BJ (cell line): ENCODE measurements around the gene KRT36. TPM values are rescaled to one million over a fixed set of nuclear protein-coding genes. Genes with fewer than 3 reads are reported as not detected.

Experiments used
- CTCF ChIA-PET: fragments of 350-600 bp; formaldehyde crosslinking; extraction: SDS; loops from one replicate; lab custom pipeline; 2021; ENCODE audit warnings: antibody characterized with exemption, inconsistent platforms; lab: Yijun Ruan, JAX
- POLR2A ChIA-PET: fragments of 300-600 bp; sonication (Branson Sonifier 250); formaldehyde crosslinking; extraction: SDS; loops from one replicate; lab custom pipeline; 2021; ENCODE audit warnings: antibody characterized with exemption; lab: Charles Lee
- DNase-seq: peaks from one replicate; pipeline ENCODE4 v3.0.0-alpha.2; 2011; ENCODE audit warnings: low read depth
- H3K27me3 ChIP-seq: 2 replicates; pipeline ENCODE4 v1.6.0; 2011; ENCODE audit warnings: low read length; ENCODE audit not compliant: control insufficient read depth, insufficient read depth
- H3K36me3 ChIP-seq: 2 replicates; pipeline ENCODE4 v1.5.1; 2011; ENCODE audit warnings: low read length; ENCODE audit not compliant: control insufficient read depth, insufficient read depth
- H3K4me3 ChIP-seq: 2 replicates; pipeline ENCODE4 v1.5.1; 2011; ENCODE audit warnings: low read depth, mild to moderate bottlenecking, control low read depth, low read length
- CTCF ChIP-seq: IDR thresholded peaks from 2 replicates; pipeline ENCODE4 v1.5.1; 2011; ENCODE audit warnings: low read depth, mild to moderate bottlenecking, control low read depth, inconsistent platforms, low read length, moderate library complexity; ENCODE audit not compliant: insufficient read depth
- polyA plus RNA-seq: library from polyadenylated mRNA; depleted of rRNA; stranded (reverse); fragments of >200 nt; gene quantifications from 2 replicates; pipeline ENCODE4 v1.2.3, GENCODE V29; 2011

The KRT36 gene
- polyA plus RNA-seq, 1 experiment: 0.04 TPM

DNA sequence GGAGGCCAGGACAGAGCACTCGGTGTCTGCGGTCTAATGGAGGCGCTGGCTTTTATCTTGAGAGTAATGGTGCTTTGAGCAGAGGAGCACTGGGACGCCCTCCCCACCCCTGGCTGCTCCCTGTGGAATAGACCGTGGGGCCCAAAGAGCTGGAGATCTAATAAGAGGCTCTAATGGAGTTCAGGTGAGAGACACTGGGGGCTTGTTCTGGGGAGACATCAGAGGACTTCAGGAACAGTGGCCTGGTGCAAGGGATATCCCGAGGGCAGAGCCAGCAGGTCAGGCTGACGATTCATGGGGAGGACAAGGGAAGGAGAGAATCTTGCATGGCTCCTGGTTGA is 47.9 kb upstream of the KRT36 start:
- Histone ChIP-seq H3K36me3 (no peaks in the 10 kb centered on the region), H3K4me3 (no peak overlapping the region), H3K27me3 (no peaks in the 10 kb centered on the region)
- ChIA-PET CTCF (interaction anchor here (1.0 to 1.7 kb wide), 4 partner anchors 12 to 125 kb away, joined by 3 to 9 read pairs (median 4); no protein-coding TSS in a partner anchor), POLR2A (no interaction called here)
- no peak for TF ChIP-seq CTCF
- DNase-seq: no peak

DNA sequence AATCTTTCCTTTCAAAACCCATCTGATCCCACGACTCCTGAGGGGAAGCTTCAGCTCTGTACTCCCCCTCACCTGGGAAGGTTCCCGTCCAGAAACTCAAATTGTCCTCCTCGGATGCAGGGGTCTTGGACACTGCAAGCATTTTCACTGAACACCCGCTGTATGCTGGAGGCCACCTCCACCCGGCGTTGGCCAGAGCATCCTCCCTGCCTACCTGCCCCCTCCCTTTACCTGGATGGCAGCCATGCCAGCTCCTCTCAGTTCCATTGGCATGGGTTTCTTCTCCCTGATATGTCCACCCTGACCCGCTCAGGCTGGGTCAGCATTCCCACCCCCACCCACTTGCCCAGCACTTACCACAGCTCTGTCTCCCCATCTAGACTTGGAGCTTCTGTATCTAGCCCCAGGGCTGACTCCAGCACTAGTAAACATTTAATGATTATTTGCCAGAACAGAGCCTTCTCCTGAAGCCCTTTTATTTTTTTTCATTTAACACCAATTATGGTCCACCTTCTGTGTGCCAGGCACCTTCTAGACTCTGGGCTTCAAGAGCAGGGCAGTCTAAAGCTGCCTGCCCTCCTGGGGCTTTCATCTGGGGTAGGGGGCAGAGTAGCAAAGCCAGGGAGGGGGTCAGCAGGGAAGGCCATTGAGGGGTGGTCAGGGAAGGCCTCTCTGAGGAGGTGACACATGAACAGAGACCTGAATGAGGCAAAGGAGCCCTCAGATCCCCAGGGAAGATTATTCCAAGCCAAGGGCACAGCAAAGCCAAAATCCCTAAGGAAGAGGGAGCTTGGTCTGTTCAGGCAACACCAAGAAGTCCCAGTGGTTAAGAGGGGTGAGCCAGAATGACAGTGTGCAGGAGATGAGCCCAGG is 47.3 kb upstream of the KRT36 start:
- TF ChIP-seq CTCF: no peak
- POLR2A ChIA-PET: interaction anchor here (0.7 kb wide), 1 partner anchor 74 kb away, joined by 5 read pairs; no protein-coding TSS in a partner anchor

DNA sequence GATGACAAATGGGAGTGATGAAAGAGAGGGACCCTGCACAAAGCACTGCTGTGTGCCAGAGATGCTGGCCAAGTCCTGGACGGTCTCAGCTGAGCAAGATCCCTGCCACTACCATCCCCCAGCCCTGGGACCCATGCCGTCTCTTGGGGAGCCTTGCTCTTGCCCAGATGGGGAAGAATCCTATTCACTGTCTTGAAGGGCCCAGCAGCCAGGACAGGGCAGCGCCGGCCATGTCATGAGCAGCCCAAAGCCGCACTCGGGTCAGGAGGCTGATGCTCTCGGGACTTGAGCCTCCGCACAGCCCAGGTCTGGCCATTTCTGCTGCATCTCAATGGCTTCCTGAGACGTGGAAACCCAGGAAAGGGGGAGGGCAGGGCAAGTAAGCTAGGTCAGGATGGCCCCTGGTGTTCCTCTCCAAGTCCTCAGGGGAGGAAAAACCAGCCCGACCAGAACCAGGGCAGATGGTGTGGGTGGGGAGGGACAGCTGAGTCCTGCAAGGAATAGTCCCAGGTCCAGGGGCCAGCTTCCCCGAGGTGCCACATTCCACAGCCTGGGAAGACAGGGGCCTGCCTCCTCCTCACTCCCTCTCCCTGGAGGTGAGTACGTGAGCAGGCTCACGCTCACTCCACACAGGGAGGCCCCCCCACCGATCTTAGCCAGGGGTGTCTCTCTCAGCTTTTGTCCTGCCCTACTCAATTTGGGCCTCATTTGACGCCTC is 46.2 kb upstream of the KRT36 start:
- no peaks in the 10 kb centered on the region for H3K36me3 ChIP-seq
- no peaks in the 10 kb centered on the region for H3K27me3 ChIP-seq
- POLR2A ChIA-PET: no interaction called here
- no peak for DNase-seq
- CTCF ChIA-PET: interaction anchor here (1.4 kb wide), 1 partner anchor 13 kb away, joined by 9 read pairs; no protein-coding TSS in a partner anchor
- no peak overlapping the region for H3K4me3 ChIP-seq
- TF ChIP-seq CTCF: no peak

More for the DNA sequence above, 47.3 kb upstream of the KRT36 start:
- H3K27me3 ChIP-seq: no peaks in the 10 kb centered on the region
- H3K36me3 ChIP-seq: no peaks in the 10 kb centered on the region
- CTCF ChIA-PET: interaction anchor here (1.0 to 1.4 kb wide), 4 partner anchors 12 to 126 kb away, joined by 3 to 9 read pairs (median 4); no protein-coding TSS in a partner anchor
- H3K4me3 ChIP-seq: no peak overlapping the region
- DNase-seq: no peak

GRCh38 chr17:41534899-41535546 is 45.3 kb upstream of the KRT36 start:
- no peak overlapping the region for H3K4me3 ChIP-seq
- ChIA-PET POLR2A (no interaction called here), CTCF (interaction anchor here (0.7 to 3.0 kb wide), 2 partner anchors 14 to 1042 kb away, joined by 5 to 12 read pairs; no protein-coding TSS in a partner anchor)
- no peak for TF ChIP-seq CTCF
- H3K36me3 ChIP-seq: no peaks in the 10 kb centered on the region
- H3K27me3 ChIP-seq: no peaks in the 10 kb centered on the region
- no peak for DNase-seq
